22Rv1 (cell line): Measurements from ENCODE around the gene PWWP2A.

Source experiments
- H3K27ac ChIP-seq: fragments of 450-650 bp; 2 replicates; pipeline ENCODE4 v1.5.1; 2017
- CTCF ChIP-seq: fragments of 450-650 bp; IDR thresholded peaks from 2 replicates; pipeline ENCODE4 v1.5.1; 2017; ENCODE audit warnings: mild to moderate bottlenecking
- ZFX ChIP-seq: fragments of 450-650 bp; IDR thresholded peaks from 2 replicates; pipeline ENCODE4 v1.6.1; 2017; ENCODE audit warnings: antibody characterized with exemption, borderline replicate concordance

PWWP2A gene

GRCh38 chr5:160054831-160055230 lies 64.4 kb downstream of the PWWP2A start:
- TF ChIP-seq CTCF (no peak), ZFX (no peak)
- H3K27ac ChIP-seq = no peak overlapping the region

DNA sequence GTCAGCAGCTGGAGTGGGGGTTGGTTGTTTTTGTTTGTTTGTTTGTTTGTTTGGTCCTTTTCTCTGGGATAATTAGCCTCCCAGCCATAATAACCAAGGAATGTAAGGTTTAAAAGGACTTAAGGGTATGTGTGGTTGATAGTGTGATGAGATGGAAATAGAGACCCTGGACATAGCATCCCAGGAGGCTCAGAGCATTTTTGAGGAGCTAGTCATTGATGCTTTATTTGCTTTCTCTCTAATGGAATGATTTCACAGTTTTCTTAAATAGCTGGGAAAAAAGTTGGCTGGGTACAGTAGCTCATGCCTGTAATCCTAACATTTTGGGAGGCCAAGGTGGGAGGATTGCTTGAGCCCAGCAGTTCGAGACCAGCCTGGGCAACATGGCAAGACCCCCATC lies 65.2 kb downstream of the PWWP2A start:
- TF ChIP-seq CTCF (no peak), ZFX (no peak)
- no peak overlapping the region for H3K27ac ChIP-seq

GRCh38 chr5:160049099-160049498 lies 70.2 kb downstream of the PWWP2A start:
- H3K27ac ChIP-seq = no peak overlapping the region
- no peak for TF ChIP-seq CTCF
- TF ChIP-seq ZFX = no peak

DNA sequence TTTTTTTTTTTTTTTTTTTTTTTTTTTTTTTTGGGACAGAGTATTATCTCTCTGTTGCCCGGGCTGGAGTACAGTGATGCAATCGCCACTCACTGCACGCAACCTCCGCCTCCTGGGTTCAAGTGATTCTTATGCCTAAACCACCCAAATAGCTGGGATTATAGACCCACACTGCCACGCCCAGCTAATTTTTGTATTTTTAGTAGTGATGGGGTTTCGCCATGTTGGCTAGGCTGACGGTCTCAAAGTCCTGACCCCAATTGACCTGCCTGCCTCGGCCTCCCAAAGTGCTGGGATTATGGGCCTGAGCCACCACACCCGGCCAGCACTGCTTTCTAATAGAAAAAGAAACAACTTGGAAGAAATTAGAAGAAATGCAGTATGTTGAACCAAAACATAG lies 71.1 kb downstream of the PWWP2A start:
- no peak overlapping the region for H3K27ac ChIP-seq

DNA sequence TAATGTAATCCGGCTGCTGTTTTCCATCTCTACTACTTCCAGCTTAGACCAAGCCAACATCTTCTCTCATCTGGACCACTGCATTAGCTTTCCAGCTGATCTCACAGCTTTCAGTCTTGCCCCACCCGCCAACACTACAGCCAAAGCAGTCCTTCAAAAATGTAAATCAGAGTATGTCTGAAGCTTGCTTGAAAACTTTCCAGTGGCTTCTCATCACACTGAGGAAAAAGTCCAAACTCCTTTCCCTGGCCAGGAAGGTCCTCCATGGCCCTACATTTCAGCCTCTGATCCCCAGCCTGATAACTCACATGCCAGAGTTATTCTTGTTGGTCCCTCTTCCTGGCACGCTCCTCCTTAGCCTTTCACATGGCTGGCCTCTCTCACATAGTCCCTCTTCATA lies 71.8 kb downstream of the PWWP2A start:
- no peak overlapping the region for H3K27ac ChIP-seq
- no peak for TF ChIP-seq CTCF
- TF ChIP-seq ZFX = no peak

More for the DNA sequence above, 71.1 kb downstream of the PWWP2A start:
- no peak for TF ChIP-seq CTCF
- TF ChIP-seq ZFX = no peak

DNA sequence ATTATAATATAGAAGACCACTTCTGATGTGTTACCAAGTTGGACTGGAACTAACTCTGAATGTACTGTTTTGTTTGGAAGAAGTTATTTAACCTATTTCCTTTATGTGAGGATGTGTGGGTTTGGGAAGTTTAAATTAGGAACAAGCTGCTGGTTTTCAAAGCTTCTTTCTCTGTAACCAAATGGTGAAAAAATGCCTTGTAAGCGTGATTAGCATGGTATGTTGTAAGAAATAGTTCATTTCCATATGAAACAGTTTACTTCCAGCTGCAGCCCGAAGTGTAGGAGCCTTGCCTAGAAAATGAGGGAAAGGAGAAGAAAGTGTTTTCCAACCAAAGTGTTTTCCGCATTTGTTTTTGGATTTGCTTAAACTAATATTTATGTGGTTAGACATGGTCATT lies 74.3 kb downstream of the PWWP2A start:
- no peak for TF ChIP-seq CTCF
- no peak overlapping the region for H3K27ac ChIP-seq

GRCh38 chr5:160044391-160044804 lies 74.9 kb downstream of the PWWP2A start:
- no peak overlapping the region for H3K27ac ChIP-seq

More at GRCh38 chr5:160044391-160044804, 74.9 kb downstream of the PWWP2A start:
- TF ChIP-seq ZFX (no peak), CTCF (no peak)
